Endothelial cell of umbilical vein (primary cell): Measurements from ENCODE around the gene PIM1. TPM values are rescaled to one million over a fixed set of nuclear protein-coding genes. Genes with fewer than 3 reads are reported as not detected.

Source experiments
- BruUV-seq: library from RNA; stranded (reverse); fragments of 400-500 nt; replicated peaks from 2 replicates; lab custom pipeline; 2021; lab: Mats Ljungman, UMichigan
- CTCF ChIA-PET: fragments of 300-600, 350-600 bp; sonication (Branson Sonifier 250); formaldehyde crosslinking; loops from one replicate; lab custom pipeline; 2021; ENCODE audit warnings: antibody characterized with exemption, inconsistent platforms; lab: Charles Lee
- POLR2A ChIA-PET: fragments of 300-600, 350-600 bp; sonication (Branson Sonifier 250); formaldehyde crosslinking; loops from one replicate; lab custom pipeline; 2021; ENCODE audit warnings: antibody characterized with exemption, inconsistent platforms; lab: Charles Lee
- DNase-seq: peaks from one replicate; pipeline ENCODE4 v3.0.0-alpha.2; 2011; ENCODE audit warnings: low read depth, low spot score
- FAIRE-seq: peaks from 2 replicates; lab custom pipeline; 2011; peaks lifted over from hg19 to GRCh38; lab: Jason Lieb, UNC
- H2AFZ ChIP-seq: 2 replicates; pipeline ENCODE4 v1.6.0; 2012; ENCODE audit warnings: low read depth, low read length, control low read depth, inconsistent platforms
- H3K27ac ChIP-seq: 2 replicates; pipeline ENCODE4 v1.5.1; 2011; ENCODE audit warnings: low read depth, mild to moderate bottlenecking, control low read depth, low read length, moderate library complexity; ENCODE audit not compliant: insufficient read depth
- H3K27me3 ChIP-seq, 2 experiments: 2 replicates each; pipeline versions ENCODE4 v1.6.0 to v1.6.1; 2011; ENCODE audit warnings: low read length in 2 of 2, mixed read lengths in 1 of 2; ENCODE audit not compliant: control insufficient read depth in 2 of 2, insufficient read depth in 2 of 2
- H3K36me3 ChIP-seq, 2 experiments: 2 replicates in 1 of 2; 3 replicates in 1 of 2; pipeline ENCODE4 v1.5.1; 2011; ENCODE audit warnings: low read length in 2 of 2, mild to moderate bottlenecking in 1 of 2, moderate library complexity in 1 of 2; ENCODE audit not compliant: control insufficient read depth in 2 of 2, insufficient read depth in 2 of 2; ENCODE audit errors: extremely low read depth in 1 of 2
- H3K4me1 ChIP-seq: 3 replicates; pipeline ENCODE4 v1.5.1; 2011; ENCODE audit warnings: mild to moderate bottlenecking, low read length; ENCODE audit not compliant: control insufficient read depth, insufficient read depth; ENCODE audit errors: extremely low read depth
- H3K4me2 ChIP-seq: 2 replicates; pipeline ENCODE4 v1.6.1; 2011; ENCODE audit warnings: low read length, control low read depth, mixed read lengths; ENCODE audit not compliant: insufficient read depth
- H3K4me3 ChIP-seq, 3 experiments: fragments of 200-600 bp in 1 of 3; sonication (generic), shearing (Covaris generic) in 1 of 3; replicated peaks in 1 of 3; 2 replicates each; pipeline ENCODE4 v1.5.1; 2011 to 2016; ENCODE audit warnings: control low read depth in 3 of 3, low read length in 3 of 3, mild to moderate bottlenecking in 2 of 3, inconsistent platforms in 1 of 3, low read depth in 1 of 3, moderate library complexity in 1 of 3; ENCODE audit not compliant: insufficient read depth in 1 of 3
- H3K79me2 ChIP-seq: 2 replicates; pipeline ENCODE4 v1.6.0; 2012; ENCODE audit warnings: low read length, inconsistent platforms; ENCODE audit not compliant: control insufficient read depth, insufficient read depth
- H3K9ac ChIP-seq: replicated peaks from 2 replicates; pipeline ENCODE3; 2011; ENCODE audit warnings: low read length, control low read depth; ENCODE audit not compliant: insufficient read depth; ENCODE audit errors: extremely low read depth
- H3K9me1 ChIP-seq: replicated peaks from 3 replicates; pipeline ENCODE4 v1.6.0; 2011; ENCODE audit warnings: mild to moderate bottlenecking, low read length; ENCODE audit not compliant: control insufficient read depth, insufficient read depth; ENCODE audit errors: extremely low read depth
- H3K9me3 ChIP-seq: replicated peaks from 2 replicates; pipeline ENCODE4 v1.5.1; 2012; ENCODE audit warnings: low read length, inconsistent platforms; ENCODE audit not compliant: control insufficient read depth, insufficient read depth
- H4K20me1 ChIP-seq: replicated peaks from 2 replicates; pipeline ENCODE3; 2011; ENCODE audit warnings: mild to moderate bottlenecking, low read length; ENCODE audit not compliant: control insufficient read depth, insufficient read depth; ENCODE audit errors: extremely low read depth
- CTCF ChIP-seq, 2 donors: IDR thresholded peaks; 1 replicate in 1 of 2; 2 replicates in 1 of 2; pipeline ENCODE4 v1.5.1; 2011; ENCODE audit warnings: low read length in 2 of 2, mild to moderate bottlenecking in 2 of 2, moderate library complexity in 2 of 2, control low read depth in 1 of 2, inconsistent platforms in 1 of 2, low read depth in 1 of 2; ENCODE audit not compliant: insufficient read depth in 1 of 2; ENCODE audit errors: extremely low read depth in 1 of 2
- EZH2 ChIP-seq: IDR thresholded peaks from 2 replicates; pipeline ENCODE4 v1.6.1; 2012; ENCODE audit warnings: borderline replicate concordance, low read depth, mild to moderate bottlenecking, moderate library complexity, low read length, inconsistent platforms; ENCODE audit not compliant: severe bottlenecking
- FOS ChIP-seq: IDR thresholded peaks from 2 replicates; pipeline ENCODE4 v1.6.1; 2011; ENCODE audit warnings: mild to moderate bottlenecking, low read length, moderate library complexity, borderline replicate concordance; ENCODE audit not compliant: insufficient read depth
- GATA2 ChIP-seq: IDR thresholded peaks from 2 replicates; pipeline ENCODE4 v1.7.0; 2011; ENCODE audit warnings: low read depth, mild to moderate bottlenecking, moderate library complexity, mixed read lengths, low read length; ENCODE audit not compliant: insufficient read length, insufficient read depth
- JUN ChIP-seq: IDR thresholded peaks from 2 replicates; pipeline ENCODE4 v1.6.1; 2011; ENCODE audit warnings: borderline replicate concordance, low read depth; ENCODE audit not compliant: insufficient read length, insufficient read depth
- MAX ChIP-seq: IDR thresholded peaks from 2 replicates; pipeline ENCODE4 v1.6.1; 2011; ENCODE audit not compliant: insufficient read depth, insufficient read length
- MYC ChIP-seq: IDR thresholded peaks from one replicate; pipeline ENCODE4 v1.6.1; 2011; ENCODE audit warnings: mild to moderate bottlenecking, low read depth, low read length
- POLR2A ChIP-seq: IDR thresholded peaks from 2 replicates; pipeline ENCODE4 v1.6.1; 2012; ENCODE audit warnings: low read depth, mild to moderate bottlenecking, control low read depth, low read length
- POLR2AphosphoS5 ChIP-seq: IDR thresholded peaks from 2 replicates; pipeline ENCODE4 v1.6.1; 2012; ENCODE audit warnings: low read depth, mild to moderate bottlenecking, control low read depth, low read length, moderate library complexity; ENCODE audit not compliant: insufficient read depth
- dilution Hi-C: fragments of 300-500 bp; cut with MboI; formaldehyde crosslinking; loops from one replicate; pipeline ENCODE4 v1.15.0; 2019; ENCODE audit warnings: low sequenced_read_pairs; ENCODE audit not compliant: extremely low pct_ligation_motif_present
- intact Hi-C: fragments of 100-400 bp; cut with micrococcal nuclease; formaldehyde crosslinking; loops from one replicate; pipeline ENCODE4 v1.10.0; 2022
- polyA plus RNA-seq, 4 experiments: library from polyadenylated mRNA; depleted of rRNA in 3 of 4; stranded (reverse) in 3 of 4; unstranded in 1 of 4; fragments of >200 nt; gene quantifications; 2 replicates each; pipeline versions ENCODE4 v1.2.1 to v1.2.3, GENCODE V29; 2011 to 2012; ENCODE audit warnings: missing spikeins in 1 of 4
- total RNA-seq: library from RNA; stranded (reverse); gene quantifications from 2 replicates; pipeline ENCODE4 v1.2.3, GENCODE V29; 2021

Gene PIM1
- total and polyA plus RNA-seq, 2 donors (not counting 3 experiments of a cell fraction or from before 2014, with no cell fraction given): 9.2 to 11.3 TPM

GRCh38 chr6:37131960-37132253 lies 38.0 kb upstream of the PIM1 start:
- no TSS peak for BruUV-seq
- Histone ChIP-seq H3K9ac (no peak overlapping the region), H3K9me1 (no peaks in the 10 kb centered on the region), H3K4me1 (peaks cover 47% of the 10 kb centered on the region), H3K4me2 (no peak overlapping the region), H3K27ac (peak overlapping the region; percentile 14), H3K79me2 (no peaks in the 10 kb centered on the region), H3K36me3 (no peaks in the 10 kb centered on the region), H3K9me3 (no peaks in the 10 kb centered on the region), H3K27me3 (no peaks in the 10 kb centered on the region), H4K20me1 (no peaks in the 10 kb centered on the region), H2AFZ (peak overlapping the region; percentile 52), H3K4me3 (no peak overlapping the region)
- FAIRE-seq: no peak
- POLR2A ChIA-PET: no interaction called here
- CTCF ChIA-PET: interaction anchor here (0.9 to 2.4 kb wide), 5 partner anchors 39 to 114 kb away, joined by 3 to 15 read pairs (median 5); no protein-coding TSS in a partner anchor
- intact Hi-C loops: no loop called here
- DNase-seq: no peak
- dilution Hi-C loops: no loop called here
- TF ChIP-seq POLR2AphosphoS5 (no peak), EZH2 (no peak), JUN (no peak), FOS (no peak), MAX (no peak), POLR2A (no peak), CTCF (IDR thresholded peaks at IDR 0.05; ENCODE audit: extremely low read depth in 1 of 2, insufficient read depth in 1 of 2, low read depth in 1 of 2, low read length in 2 of 2) (no peak), MYC (no peak), GATA2 (no peak)
